Amygdala (tissue), 56 donors: ENCODE measurements around the gene FZR1.
"Not testable (repeated sequence)": the region's sequence is repeated elsewhere in the genome, so short reads cannot be mapped to it uniquely, and the experiment has no call there.

Experiments
- DNase-seq, 56 donors: peaks; one replicate each; lab custom pipeline; 2025; lab: John Stamatoyannopoulos, UW

Gene FZR1

DNA sequence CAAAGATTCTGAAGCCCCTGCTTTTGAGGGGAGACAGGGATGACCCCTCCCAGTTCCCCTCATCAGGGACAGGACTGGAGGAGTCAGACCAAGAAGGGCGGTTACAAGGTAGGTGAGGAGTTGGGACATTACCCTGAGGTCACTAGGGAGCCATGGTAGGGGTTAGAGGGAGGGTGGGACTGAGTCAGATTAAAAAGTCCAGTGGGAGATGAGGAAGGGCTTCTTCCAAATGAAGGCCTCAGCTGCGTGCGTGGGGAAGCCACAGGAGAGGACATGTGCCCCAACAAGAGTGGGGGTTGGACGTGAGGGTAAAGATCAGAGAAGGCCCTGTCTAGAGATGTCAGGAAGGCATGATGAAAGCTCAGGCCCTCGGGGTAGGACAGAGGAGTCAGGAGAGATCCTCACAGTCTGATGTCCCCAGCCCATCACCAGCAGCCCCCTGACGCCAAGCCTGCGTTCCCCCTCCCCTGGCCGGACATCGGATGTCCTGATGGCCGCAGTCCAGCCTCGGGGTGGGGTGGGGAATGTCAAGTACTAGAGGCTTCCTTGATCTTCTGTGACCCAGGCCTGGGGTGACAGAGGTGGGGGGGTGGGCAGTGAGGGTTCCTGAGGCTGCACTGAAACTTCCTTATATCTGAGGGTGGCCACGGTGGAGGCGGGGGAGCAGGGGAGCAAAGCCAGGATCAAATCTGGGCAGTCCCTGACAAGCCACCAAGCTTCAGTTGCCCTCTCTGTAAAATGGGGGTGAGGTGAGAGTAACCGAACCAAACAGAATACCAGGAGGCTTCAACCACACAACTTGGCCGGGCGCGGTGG, 57.8 kb downstream of the FZR1 start:
- no peak for DNase-seq

GRCh38 chr19:3565139-3565538, 59.0 kb downstream of the FZR1 start:
- DNase-seq: no peak

GRCh38 chr19:3570042-3570441, 63.9 kb downstream of the FZR1 start:
- DNase-seq: not testable (repeated sequence)

DNA sequence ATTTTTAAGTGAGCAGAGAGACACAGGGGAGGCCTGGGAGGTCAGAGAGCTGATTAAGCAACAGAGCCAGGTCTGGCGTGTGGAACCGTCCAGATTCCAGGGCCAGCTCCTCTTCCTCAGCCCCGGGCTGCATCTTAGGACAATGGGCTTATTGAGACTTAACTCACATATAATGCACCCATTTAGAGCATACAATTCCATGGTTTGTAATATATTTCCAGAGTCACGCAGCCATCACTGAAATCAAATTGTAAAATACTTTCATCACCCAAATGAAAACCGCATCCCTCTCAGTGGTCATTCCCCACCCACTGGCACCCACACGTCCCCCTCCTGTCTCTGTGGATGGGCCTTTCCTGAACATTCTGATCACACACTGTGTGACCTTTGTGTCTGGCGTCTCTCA, 64.5 kb downstream of the FZR1 start:
- peak in 32 of 56 donors; percentile 16 to 79 (median 54) for DNase-seq

- peak; percentile 70 to 100 (median 99) for DNase-seq
These were observed 66.2 kb downstream of the FZR1 start for GRCh38 chr19:3572132-3572854.

- DNase-seq: no peak
These were observed 66.7 kb downstream of the FZR1 start, which contains the start of gene HMG20B for GRCh38 chr19:3572855-3573161. HMG20B (plus strand) TSS chr19:3572944; CDS start chr19:3573310, 366 bp downstream.

DNA sequence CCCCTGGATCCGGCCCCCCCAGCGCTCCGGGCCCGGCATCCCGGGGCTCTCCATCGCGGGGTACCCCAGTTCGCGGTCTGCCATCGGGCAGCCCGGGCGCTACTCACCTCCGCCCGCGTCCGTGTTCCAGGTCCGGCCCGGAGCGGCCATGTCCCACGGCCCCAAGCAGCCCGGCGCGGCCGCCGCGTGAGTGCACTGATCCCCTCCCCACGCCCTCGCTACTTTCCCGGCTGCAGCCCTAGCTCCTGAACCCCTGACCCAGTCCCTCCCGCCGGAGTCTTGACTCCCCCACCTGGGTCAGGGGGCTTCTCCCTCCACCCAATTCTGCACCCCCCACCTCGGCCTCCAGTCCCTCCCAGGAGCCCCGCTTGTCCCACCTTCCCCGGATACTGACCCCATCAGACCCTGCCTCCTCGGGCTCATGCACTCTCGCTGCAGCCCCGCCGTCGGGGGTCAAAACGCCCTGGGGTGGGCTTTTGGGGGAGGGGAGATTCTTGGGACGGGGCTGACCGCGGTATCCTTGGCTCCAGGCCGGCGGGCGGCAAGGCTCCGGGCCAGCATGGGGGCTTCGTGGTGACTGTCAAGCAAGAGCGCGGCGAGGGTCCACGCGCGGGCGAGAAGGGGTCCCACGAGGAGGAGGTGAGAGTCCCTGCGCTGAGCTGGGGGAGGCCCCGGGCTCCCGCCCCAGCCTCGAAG, 67.2 kb downstream of the FZR1 start:
- DNase-seq: peak in 1 of 56 donors; percentile 55

DNA sequence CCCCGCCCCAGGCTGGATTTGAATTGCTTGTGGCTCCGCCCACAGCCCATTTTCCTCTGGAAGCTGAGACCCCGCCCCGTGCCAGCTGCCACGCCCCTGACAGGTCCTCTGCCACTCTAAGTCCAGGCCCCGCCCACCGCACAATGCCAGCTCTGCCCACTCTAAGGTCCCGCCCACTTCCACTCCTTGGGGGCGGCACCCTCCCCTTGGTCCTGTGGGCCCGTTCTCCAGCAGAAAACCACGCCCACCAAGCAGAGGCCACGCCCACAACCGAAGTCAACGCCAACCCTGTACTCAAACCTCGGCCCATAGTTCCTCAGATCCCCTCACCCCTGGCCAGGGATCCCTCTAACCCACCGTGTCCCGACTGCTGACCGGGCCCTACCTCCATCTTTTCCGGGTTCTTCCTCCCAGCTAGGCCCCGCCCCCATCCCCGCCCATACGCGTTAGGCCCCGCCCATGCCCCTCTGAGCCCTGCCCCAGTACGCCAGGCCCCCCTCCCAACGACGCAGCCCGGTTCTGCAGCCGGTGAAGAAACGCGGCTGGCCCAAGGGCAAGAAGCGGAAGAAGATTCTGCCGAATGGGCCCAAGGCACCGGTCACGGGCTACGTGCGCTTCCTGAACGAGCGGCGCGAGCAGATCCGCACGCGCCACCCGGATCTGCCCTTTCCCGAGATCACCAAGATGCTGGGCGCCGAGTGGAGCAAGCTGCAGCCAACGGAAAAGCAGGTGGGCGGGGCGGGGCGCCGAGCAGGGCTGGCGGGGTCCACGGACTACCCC, 67.9 kb downstream of the FZR1 start:
- DNase-seq: peak in 47 of 56 donors; percentile 6 to 94 (median 65)

- DNase-seq: peak in 7 of 56 donors; percentile 6 to 34 (median 18)
These were observed 69.2 kb downstream of the FZR1 start for GRCh38 chr19:3575260-3575741.

- no peak for DNase-seq
These were observed 70.0 kb downstream of the FZR1 start for GRCh38 chr19:3575949-3576673.

GRCh38 chr19:3576696-3577443, 70.8 kb downstream of the FZR1 start:
- DNase-seq: peak in 39 of 56 donors; percentile 10 to 89 (median 40)

DNA sequence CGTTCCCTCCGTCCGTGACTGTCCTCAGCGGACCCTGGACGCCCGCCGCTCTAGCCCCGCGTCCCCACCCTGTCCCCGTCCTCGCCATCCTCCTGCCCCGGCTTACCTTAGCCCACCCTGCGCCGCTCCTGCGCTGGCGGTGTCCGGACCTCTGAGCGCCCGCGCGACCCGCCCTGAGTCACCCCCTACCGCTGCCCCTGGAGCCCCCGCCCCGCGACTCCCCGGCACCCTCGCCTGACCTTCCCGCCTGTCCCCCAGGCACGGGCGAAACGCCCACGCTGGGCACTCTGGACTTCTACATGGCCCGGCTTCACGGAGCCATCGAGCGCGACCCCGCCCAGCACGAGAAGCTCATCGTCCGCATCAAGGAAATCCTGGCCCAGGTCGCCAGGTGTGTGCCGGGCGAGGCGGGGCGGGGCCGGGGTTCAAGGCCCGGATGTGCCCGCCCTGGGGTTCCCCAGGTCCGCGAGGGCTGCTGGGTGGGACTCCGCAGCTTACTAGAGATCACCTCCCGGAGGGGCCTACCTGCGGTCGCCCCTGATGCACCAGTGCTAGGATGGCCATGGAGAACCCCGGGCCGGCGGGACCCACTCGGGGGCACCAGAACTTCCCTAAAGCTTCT, 71.7 kb downstream of the FZR1 start:
- DNase-seq: no peak

- no peak for DNase-seq
These were observed 72.3 kb downstream of the FZR1 start for GRCh38 chr19:3578390-3578789.

- DNase-seq: peak in 5 of 56 donors; percentile 7 to 35 (median 17)
These were observed 74.2 kb downstream of the FZR1 start for GRCh38 chr19:3580156-3580934.

- not testable (repeated sequence) for DNase-seq
These were observed 75.7 kb downstream of the FZR1 start for GRCh38 chr19:3581792-3582191.

DNA sequence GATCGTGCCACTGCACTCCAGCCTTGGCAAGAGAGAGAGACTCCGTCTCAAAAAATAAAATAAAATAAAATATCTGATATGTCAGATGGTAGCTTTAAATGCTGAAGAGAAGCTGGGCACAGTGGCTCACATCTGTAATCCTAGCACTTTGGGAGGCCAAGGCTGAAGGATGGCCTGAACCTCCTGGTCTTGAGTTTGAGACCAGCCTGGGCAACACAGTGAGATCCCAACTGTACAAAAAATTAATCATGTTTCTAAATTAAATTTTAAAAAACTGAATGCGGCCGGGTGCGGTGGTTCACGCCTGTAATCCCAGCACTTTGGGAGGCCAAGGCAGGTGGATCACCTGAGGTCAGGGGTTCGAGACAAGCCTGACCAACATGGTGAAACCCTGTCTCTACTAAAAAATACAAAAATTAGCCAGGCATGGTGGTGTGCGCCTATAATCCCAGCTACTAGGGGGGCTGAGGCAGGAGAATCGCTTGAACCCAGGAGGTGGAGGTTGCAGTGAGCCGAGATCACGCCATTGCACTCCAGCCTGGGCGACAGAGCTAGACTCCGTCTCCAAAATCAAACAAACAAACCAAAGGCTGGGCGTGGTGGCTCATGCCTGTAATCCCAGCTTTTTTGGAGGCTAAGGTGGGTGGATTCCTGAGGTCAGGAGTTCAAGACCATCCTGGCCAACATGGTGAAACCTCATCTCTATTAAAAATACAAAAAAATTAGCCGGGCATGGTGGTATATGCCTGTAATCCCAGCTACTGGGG, 78.1 kb downstream of the FZR1 start:
- not testable (repeated sequence) for DNase-seq
